Vagina (tissue), 2 donors: ENCODE results near the gene GSTP1. TPM values are rescaled to one million over a fixed set of nuclear protein-coding genes. Genes with fewer than 3 reads are reported as not detected.

Source experiments
- DNase-seq, 2 donors: peaks; one replicate each; pipeline ENCODE4 v3.0.0-alpha.2; 2017; ENCODE audit errors: extremely low spot score in 2 of 2
- H3K27ac ChIP-seq: fragments of 200-600 bp; sonication (generic); one replicate; pipeline ENCODE4 v1.5.1; 2019
- H3K27me3 ChIP-seq: fragments of 200-600 bp; sonication (generic); one replicate; pipeline ENCODE4 v1.5.1; 2019
- H3K36me3 ChIP-seq, 2 donors: fragments of 200-600 bp; sonication (generic); one replicate each; pipeline ENCODE4 v1.5.1; 2017 to 2019
- H3K4me1 ChIP-seq: fragments of 200-600 bp; sonication (generic); one replicate; pipeline ENCODE4 v1.5.1; 2019
- H3K4me3 ChIP-seq, 2 donors: fragments of 200-600 bp; sonication (generic); 1 replicate in 1 of 2; 2 replicates in 1 of 2; pipeline ENCODE4 v1.5.1; 2016 to 2019
- H3K9me3 ChIP-seq: fragments of 200-600 bp; sonication (generic); one replicate; pipeline ENCODE4 v1.5.1; 2019
- POLR2A ChIP-seq, 2 donors: fragments of 450-650 bp; IDR thresholded peaks; one replicate each; pipeline ENCODE4 v1.6.1; 2017; ENCODE audit warnings: antibody characterized with exemption in 2 of 2, mild to moderate bottlenecking in 2 of 2, moderate library complexity in 2 of 2
- POLR2AphosphoS5 ChIP-seq, 2 donors: sonication (generic); formaldehyde crosslinking; IDR thresholded peaks; one replicate each; pipeline ENCODE4 v1.9.0; 2017; ENCODE audit warnings: antibody characterized with exemption in 2 of 2, mild to moderate bottlenecking in 2 of 2, low read depth in 1 of 2; ENCODE audit not compliant: insufficient read depth in 1 of 2
- intact Hi-C: fragments of 100-400 bp; cut with DNase I; formaldehyde crosslinking; loops from one replicate; pipeline ENCODE4 v1.15.1; 2023
- small RNA-seq: library from RNA; depleted of rRNA; stranded (forward); fragments of <200 nt; gene quantifications from one replicate; pipeline ENCODE3, GENCODE V24; 2016
- total RNA-seq: library from RNA; depleted of rRNA; stranded (reverse); fragments of >200 nt; gene quantifications from one replicate; pipeline ENCODE4 v1.2.3, GENCODE V29; 2016
- TF ChIP-seq, protein P1 (sequence below), 3 experiments: fragments of 450-650 bp in 2 of 3; fragments of 200-600 bp in 1 of 3; sonication (generic) in 1 of 3; IDR thresholded peaks; one replicate each; pipeline ENCODE4 v1.5.1; 2017 to 2019; ENCODE audit warnings: antibody characterized with exemption in 3 of 3, mild to moderate bottlenecking in 2 of 3, moderate library complexity in 2 of 3

Gene GSTP1
- total RNA-seq, 1 donor from 2014 or later: 2,739 TPM

DNA sequence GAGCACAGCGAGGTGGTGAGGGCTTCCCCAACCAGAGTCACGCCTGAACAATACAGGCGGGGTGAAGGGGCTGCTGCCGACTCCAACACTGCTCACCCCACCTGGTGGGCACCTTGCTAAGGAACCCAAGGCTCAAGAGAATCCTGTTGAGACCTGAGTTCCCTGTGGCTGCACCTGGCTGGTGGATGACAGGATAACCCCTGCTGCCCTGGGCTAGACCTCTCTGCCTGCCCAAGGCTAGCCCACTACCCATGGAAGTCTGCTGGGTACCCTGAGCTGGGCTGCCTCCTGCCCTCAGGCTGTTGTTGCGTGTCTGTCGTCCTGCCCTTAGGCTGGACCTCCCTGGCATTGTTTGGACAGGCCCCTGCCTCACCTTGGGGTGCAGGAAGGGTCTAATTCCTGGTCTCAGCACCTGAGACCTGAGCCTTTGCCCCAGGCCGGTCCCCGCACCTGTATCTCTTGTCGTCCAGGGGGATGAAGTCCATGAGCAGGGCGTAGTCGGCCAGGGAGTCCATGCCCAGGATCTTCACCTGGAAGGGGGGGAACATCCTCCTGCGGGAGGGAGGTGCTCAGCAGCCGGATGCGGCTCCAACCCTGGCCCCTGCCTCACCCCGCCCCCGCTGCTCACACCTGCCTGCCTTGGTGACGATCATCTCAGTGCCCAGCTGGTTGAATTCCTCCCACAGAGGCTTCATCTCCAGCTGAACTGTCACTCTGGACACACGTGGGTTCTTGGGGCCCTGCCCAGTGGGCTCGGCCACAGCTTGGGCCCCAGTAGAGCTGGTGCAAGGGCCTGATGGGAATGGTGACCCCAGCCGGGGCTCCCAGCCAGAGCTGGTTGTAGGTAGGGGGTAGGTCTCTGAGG is 51.0 kb downstream of the GSTP1 start:
- DNase-seq: no peak
- no peak overlapping the region for H3K27ac ChIP-seq
- TF ChIP-seq POLR2AphosphoS5 (IDR thresholded peaks at IDR 0.05; ENCODE audit: insufficient read depth in 1 of 2, low read depth in 1 of 2) (no peak), POLR2A (IDR thresholded peaks at IDR 0.05) (no peak)
- TF ChIP-seq, protein P1, sequence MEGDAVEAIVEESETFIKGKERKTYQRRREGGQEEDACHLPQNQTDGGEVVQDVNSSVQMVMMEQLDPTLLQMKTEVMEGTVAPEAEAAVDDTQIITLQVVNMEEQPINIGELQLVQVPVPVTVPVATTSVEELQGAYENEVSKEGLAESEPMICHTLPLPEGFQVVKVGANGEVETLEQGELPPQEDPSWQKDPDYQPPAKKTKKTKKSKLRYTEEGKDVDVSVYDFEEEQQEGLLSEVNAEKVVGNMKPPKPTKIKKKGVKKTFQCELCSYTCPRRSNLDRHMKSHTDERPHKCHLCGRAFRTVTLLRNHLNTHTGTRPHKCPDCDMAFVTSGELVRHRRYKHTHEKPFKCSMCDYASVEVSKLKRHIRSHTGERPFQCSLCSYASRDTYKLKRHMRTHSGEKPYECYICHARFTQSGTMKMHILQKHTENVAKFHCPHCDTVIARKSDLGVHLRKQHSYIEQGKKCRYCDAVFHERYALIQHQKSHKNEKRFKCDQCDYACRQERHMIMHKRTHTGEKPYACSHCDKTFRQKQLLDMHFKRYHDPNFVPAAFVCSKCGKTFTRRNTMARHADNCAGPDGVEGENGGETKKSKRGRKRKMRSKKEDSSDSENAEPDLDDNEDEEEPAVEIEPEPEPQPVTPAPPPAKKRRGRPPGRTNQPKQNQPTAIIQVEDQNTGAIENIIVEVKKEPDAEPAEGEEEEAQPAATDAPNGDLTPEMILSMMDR (IDR thresholded peaks at IDR 0.05): no peak

DNA sequence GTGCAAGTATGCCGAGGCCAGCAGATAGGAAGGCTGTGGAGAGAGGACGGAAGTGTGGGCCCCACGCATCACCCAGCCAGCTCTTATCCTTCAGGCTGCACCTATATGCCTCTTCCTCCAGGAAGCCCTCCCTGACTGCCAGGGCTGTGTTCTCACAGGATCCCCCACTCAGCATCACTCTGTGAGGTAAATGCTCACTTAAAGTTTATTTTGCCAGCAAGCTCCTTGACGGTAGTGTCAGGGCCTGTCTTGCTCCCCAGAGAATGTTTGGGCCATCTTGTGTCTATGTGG is 51.6 kb downstream of the GSTP1 start:
- no peaks in the 10 kb centered on the region for H3K9me3 ChIP-seq
- no peak overlapping the region for H3K4me3 ChIP-seq
- no peaks in the 10 kb centered on the region for H3K36me3 ChIP-seq
- peaks cover 9% of the 10 kb centered on the region for H3K4me1 ChIP-seq
- H3K27me3 ChIP-seq: no peaks in the 10 kb centered on the region
- TF ChIP-seq, protein P1 (IDR thresholded peaks at IDR 0.05): no peak
- no peak for TF ChIP-seq POLR2AphosphoS5 (IDR thresholded peaks at IDR 0.05; ENCODE audit: insufficient read depth in 1 of 2, low read depth in 1 of 2)
- no peak for TF ChIP-seq POLR2A (IDR thresholded peaks at IDR 0.05)
- no peak overlapping the region for H3K27ac ChIP-seq
- DNase-seq: no peak
- intact Hi-C loops: no loop called here

More for the DNA sequence above, 51.0 kb downstream of the GSTP1 start:
- intact Hi-C loops: no loop called here
- Histone ChIP-seq H3K27me3 (no peaks in the 10 kb centered on the region), H3K4me3 (no peak overlapping the region), H3K4me1 (peaks cover 9% of the 10 kb centered on the region), H3K36me3 (no peaks in the 10 kb centered on the region), H3K9me3 (no peaks in the 10 kb centered on the region)

Small RNAs within 50 kb of the gene (small RNA-seq; reads per million reads assigned to genes)
- not detected for gene AP003385.3

Other genes starting within 250 kb of the GSTP1 start
- gene POLD4, start 230.3 kb upstream of the GSTP1 start, total RNA-seq: 80.0 TPM
- gene CLCF1, start 210.2 kb upstream of the GSTP1 start, total RNA-seq: 20.6 TPM
- gene RAD9A, start 191.8 kb upstream of the GSTP1 start, total RNA-seq: 20.6 TPM
- 102 TPM for gene PPP1CA, start 182.0 kb upstream of the GSTP1 start, total RNA-seq
- 6.6 TPM for gene TBC1D10C, start 179.7 kb upstream of the GSTP1 start, total RNA-seq
- gene CARNS1, start 168.1 kb upstream of the GSTP1 start, total RNA-seq: 1.7 TPM
- gene RPS6KB2, start 155.3 kb upstream of the GSTP1 start, total RNA-seq: 50.6 TPM
- gene PTPRCAP, start 146.1 kb upstream of the GSTP1 start, total RNA-seq: 18.2 TPM
- gene CORO1B, start 140.3 kb upstream of the GSTP1 start, total RNA-seq: 70.7 TPM
- gene GPR152, start 131.1 kb upstream of the GSTP1 start, total RNA-seq: not detected
- gene CABP4, start 128.5 kb upstream of the GSTP1 start, total RNA-seq: 0.98 TPM
- gene TMEM134, start 114.6 kb upstream of the GSTP1 start, total RNA-seq: 88.6 TPM
- 82.7 TPM for gene AIP, start 100.8 kb upstream of the GSTP1 start, total RNA-seq
- 21.9 TPM for gene PITPNM1, start 78.4 kb upstream of the GSTP1 start, total RNA-seq
- 46.4 TPM for gene CDK2AP2, start 75.7 kb upstream of the GSTP1 start, total RNA-seq
- not detected for gene CABP2, start 60.4 kb upstream of the GSTP1 start, total RNA-seq
- 254 TPM for gene NDUFV1, start 23.1 kb downstream of the GSTP1 start, total RNA-seq
- 23.8 TPM for gene NUDT8, start 46.1 kb downstream of the GSTP1 start, total RNA-seq
- gene TBX10, start 56.0 kb downstream of the GSTP1 start, total RNA-seq: not detected
- gene ACY3, start 66.9 kb downstream of the GSTP1 start, total RNA-seq: not detected
- gene ALDH3B2, start 90.8 kb downstream of the GSTP1 start, total RNA-seq: 19.9 TPM